GM21619 (cell line): Measurements from ENCODE around the gene ERVH48-1.
"Not testable (repeated sequence)": the region's sequence is repeated elsewhere in the genome, so short reads cannot be mapped to it uniquely, and the experiment has no call there.

Experiments used
- ATAC-seq: cut with Tn5 transposase; IDR thresholded peaks from one replicate; pipeline ENCODE4 v1.9.1; 2021; ENCODE audit not compliant: unreplicated experiment

Gene ERVH48-1

GRCh38 chr21:42908484-42908883 is 16.9 kb downstream of the ERVH48-1 start:
- not testable (repeated sequence) for ATAC-seq

DNA sequence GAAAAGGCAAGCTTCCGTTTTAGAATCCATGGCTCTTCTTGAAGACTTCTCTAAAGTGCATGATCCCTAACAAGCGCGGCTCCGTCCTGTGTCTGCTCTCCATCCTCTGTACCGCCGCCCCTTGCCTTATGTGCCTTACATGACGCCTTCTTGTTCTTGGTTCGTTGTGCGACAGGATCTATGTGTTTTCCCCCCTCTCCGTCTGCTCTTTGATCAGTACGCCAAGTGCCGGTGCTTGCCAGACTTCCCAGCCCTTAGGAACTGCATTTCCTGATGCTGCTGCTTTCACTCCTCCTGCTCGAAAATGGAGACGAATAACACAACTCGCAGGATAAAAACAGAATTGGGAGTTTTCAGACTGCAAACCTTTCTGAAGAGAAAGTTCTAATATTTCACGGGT is 19.2 kb downstream of the ERVH48-1 start:
- no peak for ATAC-seq

- no peak for ATAC-seq
These were observed 20.2 kb downstream of the ERVH48-1 start for GRCh38 chr21:42905195-42905594.

DNA sequence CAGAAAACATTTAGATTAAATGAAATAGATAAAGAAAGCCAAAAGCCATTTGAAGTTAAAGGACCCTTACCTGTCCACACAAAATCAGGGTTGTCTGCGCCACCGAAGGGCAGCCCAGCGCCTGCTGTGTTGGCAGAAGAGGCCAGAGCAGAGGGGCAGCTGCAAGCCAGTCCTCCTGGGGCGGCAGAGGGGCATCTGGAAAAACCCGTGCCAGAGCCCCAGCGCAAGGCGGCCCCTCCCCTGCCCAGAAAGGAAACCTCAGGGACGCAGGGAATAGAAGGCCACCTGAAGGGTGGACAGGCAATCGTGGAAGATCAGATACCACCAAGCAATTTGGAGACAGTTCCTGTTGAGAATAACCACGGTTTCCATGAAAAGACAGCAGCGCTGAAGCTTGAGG is 21.6 kb downstream of the ERVH48-1 start:
- ATAC-seq: no peak

- no peak for ATAC-seq
These were observed 25.0 kb downstream of the ERVH48-1 start for GRCh38 chr21:42900446-42900845.

- peak; percentile 89 for ATAC-seq
These were observed 32.3 kb downstream of the ERVH48-1 start, which contains the start of gene NDUFV3 for GRCh38 chr21:42892931-42893755. Gene NDUFV3 (plus strand): TSS chr21:42893309. CDS start chr21:42893334, 25 bp downstream.

GRCh38 chr21:42892582-42892930 is 32.9 kb downstream of the ERVH48-1 start:
- ATAC-seq: no peak

DNA sequence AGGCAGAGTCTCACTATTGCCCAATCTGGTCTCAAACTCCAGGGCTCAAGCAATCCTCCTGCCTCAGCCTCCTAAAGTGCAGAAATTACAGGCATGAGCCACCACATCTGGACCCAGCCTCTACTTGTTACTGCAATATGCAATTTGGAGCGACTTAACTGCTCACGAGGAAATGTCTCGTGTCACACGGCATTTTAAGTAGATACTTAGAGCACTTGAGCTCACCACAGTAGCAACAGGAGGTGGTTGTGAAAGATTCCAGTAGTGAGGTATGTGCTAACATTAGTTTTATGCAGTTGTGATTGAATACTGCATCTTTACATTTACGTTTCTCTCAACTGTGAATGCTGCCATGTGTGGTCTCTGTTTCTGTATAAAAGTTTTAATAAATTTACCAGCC is 38.1 kb downstream of the ERVH48-1 start:
- ATAC-seq: no peak

- no peak for ATAC-seq
These were observed 41.5 kb downstream of the ERVH48-1 start for GRCh38 chr21:42883921-42884320.

DNA sequence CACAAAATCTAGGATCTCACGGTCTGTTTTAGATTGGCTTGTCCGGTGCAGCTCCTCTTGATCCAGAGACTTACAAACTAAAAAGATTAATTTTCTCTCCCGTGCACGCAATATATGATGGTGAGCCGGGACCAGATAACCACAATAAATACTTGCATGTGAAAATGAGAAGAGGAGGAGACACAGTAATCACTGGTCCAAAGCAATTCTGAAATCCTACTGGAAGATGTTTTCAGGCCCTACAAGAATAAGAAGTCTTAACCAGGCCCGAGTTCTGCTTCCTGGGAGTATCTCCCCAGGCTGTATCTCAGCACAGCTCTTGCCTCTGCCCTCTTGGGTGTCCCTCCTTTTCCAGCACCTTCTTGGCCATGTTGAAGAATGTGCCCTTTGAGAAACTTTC is 45.1 kb downstream of the ERVH48-1 start:
- no peak for ATAC-seq

- peak; percentile 80 for ATAC-seq
These were observed 46.2 kb downstream of the ERVH48-1 start, which contains the start of gene WDR4 for GRCh38 chr21:42878993-42879787. Gene WDR4 (minus strand): TSS chr21:42879539. CDS start chr21:42879495, 44 bp downstream.

GRCh38 chr21:42878678-42878992 is 46.8 kb downstream of the ERVH48-1 start:
- ATAC-seq: no peak

DNA sequence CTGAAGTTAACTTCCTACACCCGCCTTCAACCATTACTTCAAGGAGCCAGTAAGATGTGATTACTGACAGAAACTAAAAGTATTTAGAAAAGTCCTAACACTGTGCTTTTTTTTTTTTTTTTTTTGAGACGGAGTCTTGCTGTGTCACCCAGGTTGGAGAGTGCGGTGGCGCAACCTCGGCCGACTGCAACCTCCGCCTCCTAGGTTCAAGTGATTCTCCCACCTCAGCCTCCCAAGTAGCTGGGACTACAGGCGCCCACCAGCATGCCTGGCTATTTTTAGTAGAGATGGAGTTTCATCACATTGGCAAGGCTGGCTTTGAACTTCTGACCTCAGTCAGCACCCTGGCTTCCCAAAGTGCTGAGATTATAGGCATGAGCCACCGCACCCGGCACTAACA is 49.6 kb downstream of the ERVH48-1 start:
- ATAC-seq: not testable (repeated sequence)

- no peak for ATAC-seq
These were observed 52.3 kb downstream of the ERVH48-1 start for GRCh38 chr21:42873096-42873495.

DNA sequence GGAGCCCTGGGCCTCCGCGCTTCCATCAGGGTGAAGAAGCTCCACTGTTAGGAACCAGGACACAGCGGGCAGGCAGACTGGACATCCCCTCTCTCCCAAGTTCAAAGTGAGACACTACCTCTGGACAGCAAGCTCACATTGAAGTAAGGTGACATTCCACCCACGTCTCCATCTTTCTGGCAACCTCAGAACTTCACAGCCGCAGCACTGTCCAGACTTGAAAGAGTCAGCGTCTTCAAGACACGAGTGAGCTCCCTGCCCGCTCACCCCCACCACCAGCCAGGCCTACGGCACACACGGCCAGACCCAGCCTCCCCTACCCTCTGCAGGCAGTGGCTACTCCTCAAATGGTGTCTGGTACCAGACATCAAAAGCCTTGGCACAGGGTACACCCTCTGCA is 57.2 kb downstream of the ERVH48-1 start:
- ATAC-seq: no peak
